GM19438 (cell line): Measurements from ENCODE around the gene KRT6C.
"Not testable (repeated sequence)": the region's sequence is repeated elsewhere in the genome, so short reads cannot be mapped to it uniquely, and the experiment has no call there.

Source experiments
- ATAC-seq: cut with Tn5 transposase; IDR thresholded peaks from one replicate; pipeline ENCODE4 v1.9.1; 2021; ENCODE audit warnings: low read depth; ENCODE audit not compliant: unreplicated experiment

KRT6C gene

DNA sequence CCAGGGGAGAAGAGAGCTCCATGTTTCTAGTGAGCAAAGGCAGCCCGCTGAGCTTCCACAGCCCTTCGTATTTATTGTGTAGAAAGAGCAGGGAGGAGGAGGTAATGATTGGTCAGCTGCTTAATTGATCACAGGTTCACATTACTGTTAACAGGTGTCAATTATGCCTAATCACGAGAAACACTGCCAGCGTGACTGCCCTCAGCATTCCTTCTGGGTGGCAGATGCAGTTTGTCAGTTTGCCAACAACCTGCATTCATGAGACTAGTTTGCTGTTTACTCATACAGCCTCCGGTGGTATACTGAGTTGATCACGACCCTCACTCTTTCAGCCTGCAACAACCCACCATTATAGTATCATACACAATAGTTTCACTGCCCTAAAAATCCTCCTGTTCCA, 27.0 kb upstream of the KRT6C start:
- not testable (repeated sequence) for ATAC-seq

- no peak for ATAC-seq
These were observed 26.4 kb upstream of the KRT6C start for GRCh38 chr12:52499806-52500560.

DNA sequence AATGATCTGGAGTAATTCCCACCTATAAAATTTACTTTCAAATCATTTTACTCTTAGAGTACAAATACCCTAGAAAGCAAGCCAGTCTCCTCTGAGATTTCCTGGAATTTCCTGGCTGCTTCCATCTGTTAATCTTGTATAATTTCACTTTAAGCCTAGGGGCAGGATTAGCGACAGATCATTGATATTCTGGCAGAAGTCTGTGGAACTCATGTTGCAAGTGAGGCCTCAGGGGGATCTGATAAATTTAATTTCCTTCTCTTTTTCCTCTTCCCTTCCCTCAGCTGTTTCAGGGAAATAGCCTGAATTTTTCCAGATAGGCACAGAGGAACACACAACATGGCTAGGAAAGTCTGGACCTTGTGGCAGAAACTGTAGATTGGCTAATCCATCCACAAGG, 25.3 kb upstream of the KRT6C start:
- ATAC-seq: no peak

DNA sequence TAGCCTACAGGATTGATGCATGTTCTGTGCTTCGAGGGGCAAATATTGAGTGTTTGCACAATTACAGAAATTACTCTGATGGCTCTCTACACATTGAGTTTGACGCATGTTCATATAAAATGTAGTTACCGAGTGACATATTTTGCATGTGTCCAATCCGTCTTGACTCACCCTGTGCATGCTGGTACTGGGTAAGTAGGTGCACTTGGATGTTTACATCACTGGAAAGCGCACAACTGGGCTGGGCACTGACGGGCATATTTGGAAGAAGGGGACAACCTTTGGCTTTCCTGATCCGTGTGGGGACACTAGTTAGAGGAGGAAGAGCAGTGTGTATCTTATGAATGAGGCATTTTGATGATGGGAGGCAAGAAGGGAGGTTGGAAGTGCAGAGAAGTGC, 24.4 kb upstream of the KRT6C start:
- no peak for ATAC-seq

DNA sequence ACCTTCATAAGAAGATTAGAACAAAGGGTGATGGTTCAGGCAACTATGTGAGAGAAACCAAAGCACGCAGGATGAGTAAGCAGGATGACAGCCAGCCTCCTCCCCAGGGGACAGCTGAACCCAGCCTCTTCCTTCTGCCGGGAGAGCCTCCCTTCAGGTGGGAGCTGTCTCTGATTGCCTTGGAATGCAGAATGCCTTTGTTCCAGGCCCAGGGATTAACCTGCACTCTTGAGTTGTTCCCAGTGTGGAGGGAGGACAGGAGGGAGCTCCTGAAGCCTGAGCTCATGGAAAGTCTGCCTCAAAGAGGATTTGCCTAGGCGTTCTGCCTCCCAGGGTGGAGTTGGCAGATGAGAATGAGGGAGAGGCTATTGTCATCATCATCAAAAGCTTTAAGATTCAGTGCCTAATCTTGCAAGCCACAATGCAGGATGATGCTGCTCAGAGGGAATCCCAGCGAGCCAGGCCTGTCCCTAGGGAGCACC, 23.0 kb upstream of the KRT6C start:
- no peak for ATAC-seq

- ATAC-seq: no peak
These were observed 22.4 kb upstream of the KRT6C start for GRCh38 chr12:52496054-52496453.

DNA sequence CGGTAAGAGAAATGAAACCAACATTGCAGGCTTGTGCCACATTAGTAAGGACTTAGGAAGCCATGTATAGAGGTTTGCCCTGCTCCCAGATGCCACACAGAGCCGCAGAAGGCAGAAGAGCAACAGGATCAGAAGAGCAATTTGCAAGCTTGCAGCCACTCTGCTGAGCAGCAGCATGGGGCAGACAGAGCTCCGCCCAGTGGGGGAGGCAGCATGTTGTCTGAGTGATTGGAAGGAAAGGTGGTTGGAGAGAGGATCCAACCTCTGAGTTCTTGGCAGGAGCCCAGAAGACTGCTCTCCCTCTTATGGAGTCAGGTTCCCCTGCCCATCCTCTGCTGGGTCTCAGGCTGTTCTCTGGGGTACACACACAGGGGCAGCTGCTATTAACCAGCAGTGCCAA, 21.8 kb upstream of the KRT6C start:
- ATAC-seq: no peak

DNA sequence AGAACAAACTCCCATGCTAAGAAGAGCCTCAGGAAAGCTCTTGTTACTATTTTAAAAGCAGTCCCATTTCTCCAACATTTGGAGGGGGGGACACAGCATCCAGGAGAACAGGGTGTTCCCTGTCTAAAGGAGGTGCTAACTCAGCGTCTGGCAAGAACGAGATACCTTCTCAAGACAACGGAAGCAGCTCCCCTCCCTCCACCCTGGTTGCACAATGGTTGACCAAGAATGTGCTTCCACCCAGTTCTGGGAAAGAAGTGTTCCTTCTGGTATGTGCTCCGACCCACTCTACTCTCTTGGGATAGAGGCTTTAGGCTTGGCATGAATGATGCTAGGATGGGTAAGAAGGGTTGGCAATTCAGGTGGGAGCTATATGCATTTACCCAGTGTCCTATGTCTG, 20.9 kb upstream of the KRT6C start:
- ATAC-seq: no peak

DNA sequence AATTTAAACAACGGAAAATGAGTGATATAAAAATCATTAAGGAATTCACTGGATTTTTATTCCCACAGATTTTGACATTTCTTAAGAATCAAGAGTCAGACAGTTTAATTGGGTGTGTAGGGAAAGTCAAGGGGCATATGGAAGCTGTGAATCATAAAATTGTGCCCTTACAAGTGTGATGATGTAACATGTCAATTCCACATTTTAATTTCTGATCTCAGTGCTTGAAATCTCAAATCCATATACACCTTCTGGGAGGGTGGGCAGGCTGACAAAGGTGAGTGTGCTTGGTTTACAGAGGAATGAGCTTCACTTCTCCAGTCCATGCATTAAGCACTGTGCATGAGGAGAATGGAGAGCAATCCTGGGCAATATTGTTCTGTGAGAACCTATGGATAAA, 20.5 kb upstream of the KRT6C start:
- ATAC-seq: no peak

DNA sequence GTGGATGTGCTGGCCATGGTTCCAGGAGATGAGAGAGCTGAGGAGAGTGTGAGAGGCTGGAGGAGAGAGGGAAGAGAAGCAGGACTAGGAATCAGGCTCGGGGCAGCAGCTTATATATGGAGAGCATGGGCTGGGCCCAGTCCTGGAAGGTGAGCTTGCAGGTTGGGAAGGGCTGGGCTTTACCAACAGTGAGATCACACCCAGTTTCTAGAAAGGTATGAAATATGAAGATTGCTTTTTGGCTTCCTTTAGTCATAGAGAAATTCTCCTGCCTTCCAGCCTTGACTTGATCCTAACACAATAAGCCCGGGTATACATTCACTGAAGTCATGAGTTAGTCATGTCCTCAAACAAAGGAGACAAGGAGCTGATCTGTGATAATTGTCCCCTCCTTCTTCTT, 19.6 kb upstream of the KRT6C start, which contains the start of gene KRT6A:
Gene KRT6A (minus strand): TSS at position 86 of the 400 bp plus-strand sequence. CDS start 69 bp downstream, at position 17.
- no peak for ATAC-seq

DNA sequence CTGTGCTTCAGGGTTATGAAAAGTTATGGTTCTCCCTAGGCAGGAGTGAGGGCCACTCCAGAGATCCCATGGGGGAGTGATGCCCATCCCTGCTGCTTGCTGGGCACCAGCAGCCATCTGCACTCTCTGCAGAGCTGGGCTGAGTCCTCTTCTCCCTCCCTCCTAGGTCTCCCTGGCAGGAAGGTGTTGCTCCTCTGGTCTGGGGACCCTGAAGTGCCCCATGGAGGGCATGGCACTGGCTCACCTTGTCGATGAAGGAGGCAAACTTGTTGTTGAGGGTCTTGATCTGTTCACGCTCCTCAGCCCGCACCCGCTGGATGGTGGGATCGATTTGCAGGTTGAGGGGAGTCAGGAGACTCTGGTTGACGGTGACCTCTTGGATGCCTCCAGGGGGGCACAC, 18.8 kb upstream of the KRT6C start:
- ATAC-seq: not testable (repeated sequence)

DNA sequence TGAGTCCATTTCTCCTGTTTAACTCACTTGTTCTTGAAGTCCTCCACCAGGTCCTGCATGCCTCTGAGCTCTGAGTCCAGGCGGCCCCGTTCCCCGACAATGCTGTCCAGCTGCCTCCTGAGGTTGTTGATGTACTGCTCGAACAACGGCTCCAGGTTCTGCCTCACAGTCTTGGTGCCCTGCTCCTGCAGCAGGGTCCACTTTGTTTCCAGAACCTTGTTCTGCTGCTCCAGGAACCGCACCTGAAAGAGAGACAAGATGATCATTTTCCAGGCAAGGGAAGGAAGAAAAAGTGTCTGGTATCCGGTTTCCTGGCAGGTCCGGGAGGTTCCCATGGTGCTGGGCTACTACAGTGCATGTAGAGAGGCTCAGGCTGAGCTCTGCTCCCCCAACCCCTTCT, 17.9 kb upstream of the KRT6C start:
- not testable (repeated sequence) for ATAC-seq

GRCh38 chr12:52488736-52489135, 15.1 kb upstream of the KRT6C start:
- ATAC-seq: no peak

- ATAC-seq: not testable (repeated sequence)
These were observed 14.3 kb upstream of the KRT6C start for GRCh38 chr12:52487744-52488443.

DNA sequence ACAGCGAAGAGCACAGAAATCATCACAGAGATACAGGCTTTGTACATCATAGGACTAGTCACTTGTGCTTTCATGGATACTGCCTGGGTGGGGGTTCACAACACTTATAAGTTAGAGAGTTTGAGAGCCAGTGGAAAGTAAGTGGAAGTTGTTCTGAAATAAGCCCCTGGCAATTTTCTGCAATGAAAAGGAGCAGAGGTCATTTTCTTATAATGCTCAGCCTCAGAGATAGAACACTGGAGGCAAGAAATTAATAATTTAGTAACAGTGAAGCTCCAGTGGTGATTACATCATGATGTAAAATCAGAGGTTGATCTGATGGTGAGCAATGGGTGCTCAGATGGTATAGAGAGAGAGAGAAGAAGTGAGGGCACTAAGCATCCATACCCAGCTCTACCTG, 13.6 kb upstream of the KRT6C start:
- no peak for ATAC-seq

DNA sequence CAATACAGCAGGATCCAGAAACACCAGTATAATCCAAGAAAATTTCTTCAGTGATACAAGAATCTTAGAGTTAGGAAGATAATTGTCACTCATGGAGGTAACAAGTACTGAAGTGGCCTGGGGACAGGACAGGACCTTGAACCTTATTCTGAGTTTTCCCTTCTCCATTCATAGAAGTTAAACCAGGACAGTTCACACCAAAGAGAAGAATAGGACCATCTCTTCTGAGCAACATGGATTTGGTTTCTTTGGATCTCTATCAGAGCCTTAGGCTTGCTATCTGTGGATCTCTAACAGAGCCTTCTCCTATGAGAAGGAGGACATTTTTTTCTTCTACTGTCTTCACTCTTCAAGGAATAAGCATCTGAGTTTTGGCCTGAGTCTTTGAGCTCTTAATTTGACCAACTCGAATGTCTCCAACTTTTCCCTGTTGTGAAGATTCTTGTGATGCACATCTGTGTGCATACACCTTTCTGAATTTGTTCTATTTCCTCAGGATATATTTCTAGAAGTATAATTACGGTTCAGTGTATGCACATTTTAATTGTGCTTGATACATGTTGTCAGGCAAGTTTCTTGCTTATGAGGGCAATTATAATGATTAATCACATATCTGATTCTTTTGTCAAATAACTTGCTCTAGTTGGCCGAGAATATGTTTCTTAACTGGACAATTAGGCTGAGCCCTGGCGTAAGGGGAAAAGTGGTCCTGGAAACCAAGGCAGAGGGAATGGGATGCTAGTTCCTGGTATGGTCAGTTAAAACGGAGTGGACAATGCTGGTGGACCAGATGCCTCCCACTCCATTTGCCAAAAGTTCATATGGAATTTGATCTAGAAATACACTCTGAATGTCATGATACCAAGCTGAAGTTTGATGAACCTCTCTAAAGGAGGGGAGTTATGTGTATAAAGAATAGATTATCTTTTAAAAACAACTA, 12.8 kb upstream of the KRT6C start:
- no peak for ATAC-seq

- no peak for ATAC-seq
These were observed 6.5 kb upstream of the KRT6C start for GRCh38 chr12:52480073-52480472.

- ATAC-seq: no peak
These were observed 4.0 kb upstream of the KRT6C start for GRCh38 chr12:52477651-52478050.

- no peak for ATAC-seq
These were observed 607 bp upstream of the KRT6C start for GRCh38 chr12:52474212-52474611.

DNA sequence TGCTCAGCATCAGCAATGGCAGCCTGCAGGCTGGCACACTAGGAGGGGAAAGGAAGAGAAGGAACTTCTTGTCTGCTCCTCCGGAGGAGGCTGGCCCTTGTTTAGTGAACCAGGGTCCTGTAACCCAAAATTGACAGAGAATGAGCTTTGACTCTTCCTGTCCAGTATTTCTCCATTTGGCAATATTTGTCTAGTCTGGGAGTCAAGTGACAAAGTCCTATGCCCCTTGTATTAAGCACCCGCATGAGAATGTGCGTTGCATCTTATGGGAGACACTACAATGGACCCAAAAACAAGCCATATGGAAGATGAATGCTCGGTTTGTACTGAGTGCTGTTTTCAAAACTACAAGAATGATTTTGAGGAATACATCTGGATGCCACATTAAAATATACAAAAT, 3.8 kb downstream of the KRT6C start:
- no peak for ATAC-seq

GRCh38 chr12:52464897-52465296, 8.7 kb downstream of the KRT6C start:
- ATAC-seq: no peak
